IMR-90 (cell line): ENCODE results near the gene SIN3B. TPM values are rescaled to one million over a fixed set of nuclear protein-coding genes. Genes with fewer than 3 reads are reported as not detected.

Experiments
- ATAC-seq: fragments of 200-7000 bp; cut with Tn5 transposase; 2 replicates; pipeline ENCODE4 v1.9.1; 2020; ENCODE audit warnings: low read depth, mild to moderate bottlenecking, moderate library complexity
- BruUV-seq: library from RNA; stranded (reverse); fragments of 400-500 nt; replicated peaks from 2 replicates; lab custom pipeline; 2021; lab: Mats Ljungman, UMichigan
- CTCF ChIA-PET: fragments of 300-600 bp; formaldehyde crosslinking; extraction: SDS; loops from one replicate; lab custom pipeline; 2021; ENCODE audit warnings: antibody characterized with exemption; lab: Yijun Ruan, JAX
- POLR2A ChIA-PET: fragments of 300-600 bp; sonication (Branson Sonifier 250); formaldehyde crosslinking; loops from one replicate; lab custom pipeline; 2022; ENCODE audit warnings: antibody characterized with exemption; ENCODE audit not compliant: unreplicated experiment; lab: Charles Lee
- DNase-seq: peaks from one replicate; pipeline ENCODE4 v3.0.0; 2013
- H2AFZ ChIP-seq: replicated peaks from 2 replicates; pipeline ENCODE3; 2013; ENCODE audit warnings: low read length, mild to moderate bottlenecking; ENCODE audit not compliant: poor library complexity
- H2AK5ac ChIP-seq: 2 replicates; pipeline ENCODE4 v1.6.1; 2013; ENCODE audit warnings: low read depth, low read length, inconsistent platforms
- H2AK9ac ChIP-seq: replicated peaks from 2 replicates; pipeline ENCODE3; 2013; ENCODE audit warnings: mild to moderate bottlenecking, low read depth, low read length, moderate library complexity; ENCODE audit not compliant: poor library complexity
- H2BK120ac ChIP-seq: 2 replicates; pipeline ENCODE4 v1.6.1; 2013; ENCODE audit warnings: low read depth, low read length, inconsistent platforms
- H2BK15ac ChIP-seq: 3 replicates; pipeline ENCODE4 v1.6.1; 2013; ENCODE audit warnings: low read depth, low read length, inconsistent platforms
- H2BK20ac ChIP-seq: 2 replicates; pipeline ENCODE4 v1.6.1; 2013; ENCODE audit warnings: low read depth, mild to moderate bottlenecking, inconsistent platforms, low read length, moderate library complexity
- H2BK5ac ChIP-seq: 2 replicates; pipeline ENCODE4 v1.6.1; 2013; ENCODE audit warnings: mild to moderate bottlenecking, low read depth, low read length, inconsistent platforms; ENCODE audit not compliant: poor library complexity, severe bottlenecking
- H3K14ac ChIP-seq: replicated peaks from 2 replicates; pipeline ENCODE4 v1.6.1; 2013; ENCODE audit warnings: low read depth, low read length, inconsistent platforms
- H3K18ac ChIP-seq: 2 replicates; pipeline ENCODE4 v1.6.1; 2013; ENCODE audit warnings: low read depth, low read length, control low read depth
- H3K23ac ChIP-seq: 2 replicates; pipeline ENCODE4 v1.6.1; 2013; ENCODE audit warnings: low read depth, low read length, inconsistent platforms
- H3K27ac ChIP-seq: 2 replicates; pipeline ENCODE4 v1.5.1; 2013; ENCODE audit warnings: mild to moderate bottlenecking, control low read depth, low read length; ENCODE audit not compliant: insufficient read depth
- H3K27me3 ChIP-seq: 2 replicates; pipeline ENCODE4 v1.6.1; 2013; ENCODE audit warnings: low read length; ENCODE audit not compliant: control insufficient read depth, insufficient read depth
- H3K36me3 ChIP-seq: 2 replicates; pipeline ENCODE4 v1.6.1; 2013; ENCODE audit warnings: low read length, mixed read lengths; ENCODE audit not compliant: control insufficient read depth, insufficient read depth
- H3K4ac ChIP-seq: 2 replicates; pipeline ENCODE4 v1.6.1; 2013; ENCODE audit warnings: low read depth, low read length, inconsistent platforms
- H3K4me1 ChIP-seq: 2 replicates; pipeline ENCODE4 v1.6.1; 2013; ENCODE audit warnings: low read length, mixed read lengths; ENCODE audit not compliant: control insufficient read depth, insufficient read depth
- H3K4me2 ChIP-seq: 2 replicates; pipeline ENCODE4 v1.6.1; 2013; ENCODE audit warnings: low read depth, mild to moderate bottlenecking, control low read depth, low read length, moderate library complexity
- H3K4me3 ChIP-seq: 2 replicates; pipeline ENCODE4 v1.5.1; 2013; ENCODE audit warnings: low read depth, mild to moderate bottlenecking, control low read depth, low read length, moderate library complexity; ENCODE audit not compliant: insufficient read depth
- H3K56ac ChIP-seq: 2 replicates; pipeline ENCODE4 v1.6.1; 2013; ENCODE audit warnings: low read length, inconsistent platforms; ENCODE audit not compliant: insufficient read depth; ENCODE audit errors: extremely low read depth
- H3K79me1 ChIP-seq, 2 experiments: 2 replicates each; pipeline ENCODE4 v1.6.1; 2013; ENCODE audit warnings: low read length in 2 of 2, inconsistent platforms in 1 of 2, low read depth in 1 of 2
- H3K9ac ChIP-seq: 2 replicates; pipeline ENCODE4 v1.6.1; 2013; ENCODE audit warnings: low read depth, low read length, control low read depth
- H3K9me1 ChIP-seq: 2 replicates; pipeline ENCODE4 v1.6.1; 2013; ENCODE audit warnings: low read length, inconsistent platforms; ENCODE audit not compliant: insufficient read depth
- H3K9me3 ChIP-seq: 2 replicates; pipeline ENCODE4 v1.6.1; 2013; ENCODE audit warnings: low read length; ENCODE audit not compliant: control insufficient read depth, insufficient read depth
- H4K20me1 ChIP-seq: 2 replicates; pipeline ENCODE4 v1.6.1; 2013; ENCODE audit warnings: low read length, inconsistent platforms; ENCODE audit not compliant: insufficient read depth
- H4K5ac ChIP-seq: 2 replicates; pipeline ENCODE4 v1.6.1; 2013; ENCODE audit warnings: mild to moderate bottlenecking, low read depth, low read length, control low read depth
- H4K8ac ChIP-seq, 2 experiments: 2 replicates each; pipeline ENCODE4 v1.6.1; 2013; ENCODE audit warnings: low read depth in 2 of 2, low read length in 2 of 2, control low read depth in 1 of 2, inconsistent platforms in 1 of 2
- H4K91ac ChIP-seq: 2 replicates; pipeline ENCODE4 v1.6.1; 2013; ENCODE audit warnings: low read depth, low read length, inconsistent platforms; ENCODE audit not compliant: insufficient read depth
- BHLHE40 ChIP-seq: fragments of 150-350 bp; IDR thresholded peaks from 2 replicates; pipeline ENCODE4 v1.6.1; 2016; ENCODE audit warnings: mild to moderate bottlenecking, low read depth, low read length
- CTCF ChIP-seq: conservative IDR thresholded peaks from 2 replicates; pipeline ENCODE4 v1.5.1; 2012; ENCODE audit warnings: mild to moderate bottlenecking, low read depth, low read length, improper control_type of control experiment
- FOS ChIP-seq: fragments of 150-350 bp; IDR thresholded peaks from 2 replicates; pipeline ENCODE4 v1.6.1; 2016; ENCODE audit warnings: low read depth, low read length
- MAFK ChIP-seq: IDR thresholded peaks from 2 replicates; pipeline ENCODE4 v1.6.1; 2012; ENCODE audit warnings: low read depth, low read length, improper control_type of control experiment
- NFE2L2 ChIP-seq: fragments of 150-350 bp; IDR thresholded peaks from 2 replicates; pipeline ENCODE4 v1.6.1; 2016; ENCODE audit warnings: low read depth, mild to moderate bottlenecking, low read length
- POLR2A ChIP-seq: IDR thresholded peaks from 2 replicates; pipeline ENCODE4 v1.6.1; 2012; ENCODE audit warnings: mild to moderate bottlenecking, low read depth, low read length
- RCOR1 ChIP-seq: IDR thresholded peaks from 2 replicates; pipeline ENCODE4 v1.6.1; 2012; ENCODE audit warnings: mild to moderate bottlenecking, low read length, improper control_type of control experiment; ENCODE audit not compliant: insufficient replicate concordance
- RFX5 ChIP-seq: IDR thresholded peaks from 2 replicates; pipeline ENCODE4 v1.8.0; 2012; ENCODE audit warnings: low read depth, mild to moderate bottlenecking, low read length, moderate library complexity
- WGBS, 2 experiments: methylation state at CpG; one replicate each; pipeline versions ENCODE4 v1.1.5 to v1.1.7; 2013; ENCODE audit warnings: missing lambda C conversion rate in 2 of 2; ENCODE audit not compliant: insufficient read length in 1 of 2; ENCODE audit errors: extremely low coverage in 2 of 2; 5-methylcytosine and 5-hydroxymethylcytosine counted together
- dilution Hi-C: fragments of 300-500 bp; cut with HindIII; formaldehyde crosslinking; loops from one replicate; pipeline ENCODE4 v1.14.3; 2018; ENCODE audit warnings: low sequenced_read_pairs; ENCODE audit not compliant: unreplicated experiment
- in situ Hi-C: fragments of 300-500 bp; cut with MboI; formaldehyde crosslinking; loops from 3 replicates; pipeline ENCODE4 v1.14.3; 2019; ENCODE audit warnings: low sequenced_read_pairs, inconsistent platforms, mixed read lengths
- intact Hi-C: fragments of 100-400 bp; cut with micrococcal nuclease; formaldehyde crosslinking; loops from 2 replicates; pipeline ENCODE4 v1.10.0; 2022
- polyA plus RNA-seq, 3 experiments: library from polyadenylated mRNA; depleted of rRNA; stranded (reverse); fragments of >200 nt; gene quantifications; 2 replicates each; pipeline ENCODE4 v1.2.3, GENCODE V29; 2012; ENCODE audit warnings: low replicate concordance in 1 of 3
- total RNA-seq: library from RNA; depleted of rRNA; stranded (reverse); fragments of >200 nt; gene quantifications from 2 replicates; pipeline ENCODE4 v1.2.3, GENCODE V29; 2012

SIN3B gene
- total and polyA plus RNA-seq, 2 of the 4 experiments (the other 2 are of a cell fraction) = 7.9 to 40.0 TPM

DNA sequence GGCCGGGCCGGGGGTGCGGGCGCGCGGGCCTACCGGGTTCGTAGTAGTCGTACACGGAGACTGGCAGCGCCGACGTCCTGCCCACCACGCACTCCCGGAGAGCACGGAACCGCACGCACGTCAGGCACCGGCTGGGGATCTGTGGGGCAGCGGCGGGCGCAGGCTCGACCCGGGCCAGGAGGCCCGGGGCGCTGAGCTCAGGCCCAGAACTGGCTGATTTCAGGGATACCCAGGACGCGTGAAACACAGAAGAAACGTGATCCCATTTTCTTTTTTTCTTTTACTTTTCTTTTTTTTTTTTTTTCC lies 68.6 kb downstream of the SIN3B start:
- Histone ChIP-seq H3K23ac (no peak overlapping the region), H2AFZ (peak overlapping the region; percentile 93), H3K36me3 (no peaks in the 10 kb centered on the region), H3K9me1 (no peaks in the 10 kb centered on the region), H4K5ac (0 out of 2 replicates have a peak overlapping the region, but pooled peaks have one; percentile 0), H2AK9ac (peak overlapping the region; percentile 87), H3K9me3 (no peaks in the 10 kb centered on the region), H4K8ac (peak overlapping the region in 1 of 2 experiments; percentile 52; a peak in 1 of 4 replicates), H2BK15ac (no peak overlapping the region), H3K4ac (no peak overlapping the region), H2BK20ac (no peak overlapping the region), H3K27ac (no peak overlapping the region), H3K27me3 (peaks cover 10% of the 10 kb centered on the region; the same call in 1 of the 2 replicates), H3K18ac (no peak overlapping the region), H3K4me1 (no peaks in the 10 kb centered on the region), H3K79me1 (no peaks in the 10 kb centered on the region), H2AK5ac (no peak overlapping the region), H2BK120ac (no peak overlapping the region), H4K91ac (no peak overlapping the region), H3K4me2 (peak overlapping the region; percentile 37), H2BK5ac (no peak overlapping the region), H3K14ac (no peak overlapping the region), H3K9ac (no peak overlapping the region), H3K56ac (no peak overlapping the region), H4K20me1 (no peaks in the 10 kb centered on the region), H3K4me3 (peak overlapping the region; percentile 87)
- TF ChIP-seq CTCF = no peak
- TF ChIP-seq BHLHE40 = no peak
- TF ChIP-seq MAFK = no peak
- no peak for TF ChIP-seq NFE2L2
- no peak for TF ChIP-seq FOS
- no peak for TF ChIP-seq POLR2A
- no peak for TF ChIP-seq RFX5
- no peak for TF ChIP-seq RCOR1
- ChIA-PET POLR2A (no interaction called here), CTCF (no interaction called here)
- in situ Hi-C loops (no loop called here), dilution Hi-C loops (no loop called here), intact Hi-C loops (loop anchor here (1.0 to 2.0 kb wide), 2 partner anchors 127 to 385 kb away; no protein-coding TSS in a partner anchor)
- WGBS, 2 experiments = 16% methylated on average over 28 of the region's 30 CpGs; no CpG with 5 or more reads in 1 of the 2 experiments
- no TSS peak for BruUV-seq
- ATAC-seq = no peak
- no peak for DNase-seq
